Transverse colon (tissue), 3 donors: ENCODE data around the gene MYO18B.

Experiments used
- POLR2A ChIP-seq: fragments of 450-650 bp; IDR thresholded peaks from one replicate; pipeline ENCODE4 v1.6.1; 2016; ENCODE audit warnings: antibody characterized with exemption, mild to moderate bottlenecking, moderate library complexity
- TF ChIP-seq, protein P1 (sequence below), 5 experiments: fragments of 200-600 bp in 3 of 5; fragments of 450-650 bp in 2 of 5; sonication (generic) in 3 of 5; IDR thresholded peaks; 1 replicate in 2 of 5; 2 replicates in 3 of 5; pipeline ENCODE4 v1.5.1; 2016 to 2017; ENCODE audit warnings: antibody characterized with exemption in 5 of 5, inconsistent platforms in 3 of 5, mild to moderate bottlenecking in 2 of 5, moderate library complexity in 1 of 5

DNA sequence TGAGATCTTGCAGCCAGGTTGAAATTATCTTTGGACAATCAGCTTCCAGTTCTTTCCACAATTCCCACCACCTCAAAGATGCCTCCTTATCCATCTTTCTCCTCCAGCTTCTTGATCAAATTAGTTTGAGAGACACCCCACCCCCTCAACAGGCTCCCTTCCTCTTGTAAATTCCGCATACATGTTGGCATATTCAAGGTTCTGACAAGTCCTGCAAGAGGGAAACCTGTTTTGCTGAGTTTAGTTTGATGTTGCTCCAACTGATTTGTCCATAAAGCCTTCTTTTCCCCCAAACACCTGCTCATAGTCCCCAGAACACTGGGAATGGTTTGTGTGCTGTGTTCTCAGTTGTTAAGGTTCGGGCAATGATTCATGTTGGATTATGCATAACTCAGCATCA is 73.6 kb downstream of the MYO18B start:
- TF ChIP-seq POLR2A = no peak
- TF ChIP-seq, protein P1, sequence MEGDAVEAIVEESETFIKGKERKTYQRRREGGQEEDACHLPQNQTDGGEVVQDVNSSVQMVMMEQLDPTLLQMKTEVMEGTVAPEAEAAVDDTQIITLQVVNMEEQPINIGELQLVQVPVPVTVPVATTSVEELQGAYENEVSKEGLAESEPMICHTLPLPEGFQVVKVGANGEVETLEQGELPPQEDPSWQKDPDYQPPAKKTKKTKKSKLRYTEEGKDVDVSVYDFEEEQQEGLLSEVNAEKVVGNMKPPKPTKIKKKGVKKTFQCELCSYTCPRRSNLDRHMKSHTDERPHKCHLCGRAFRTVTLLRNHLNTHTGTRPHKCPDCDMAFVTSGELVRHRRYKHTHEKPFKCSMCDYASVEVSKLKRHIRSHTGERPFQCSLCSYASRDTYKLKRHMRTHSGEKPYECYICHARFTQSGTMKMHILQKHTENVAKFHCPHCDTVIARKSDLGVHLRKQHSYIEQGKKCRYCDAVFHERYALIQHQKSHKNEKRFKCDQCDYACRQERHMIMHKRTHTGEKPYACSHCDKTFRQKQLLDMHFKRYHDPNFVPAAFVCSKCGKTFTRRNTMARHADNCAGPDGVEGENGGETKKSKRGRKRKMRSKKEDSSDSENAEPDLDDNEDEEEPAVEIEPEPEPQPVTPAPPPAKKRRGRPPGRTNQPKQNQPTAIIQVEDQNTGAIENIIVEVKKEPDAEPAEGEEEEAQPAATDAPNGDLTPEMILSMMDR (IDR thresholded peaks at IDR 0.05) = no peak
